HG03354 (cell line): ENCODE results near the gene ABLIM2.

Experiments
- ATAC-seq: cut with Tn5 transposase; IDR thresholded peaks from one replicate; pipeline ENCODE4 v1.9.1; 2021; ENCODE audit warnings: mild to moderate bottlenecking; ENCODE audit not compliant: unreplicated experiment, poor library complexity, severe bottlenecking

ABLIM2 gene

DNA sequence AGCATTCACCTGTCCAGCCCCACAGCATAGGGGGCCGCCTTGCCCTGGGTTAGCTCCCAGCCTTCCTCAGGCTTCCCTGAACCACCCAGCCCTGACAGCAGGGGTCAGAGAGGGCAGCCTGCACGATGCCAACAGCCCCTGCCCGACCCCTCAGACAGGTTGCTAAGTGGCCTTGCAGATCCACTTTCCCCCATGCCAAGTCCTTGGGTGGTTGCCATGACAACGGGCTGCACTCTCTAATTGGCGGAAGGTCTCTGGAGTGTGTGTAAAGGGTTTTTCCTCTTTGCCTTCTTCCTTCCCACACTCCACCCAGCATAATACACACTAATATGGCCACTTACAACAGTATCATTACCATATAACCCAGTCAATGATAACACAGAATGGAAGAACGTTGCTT, 119.3 kb downstream of the ABLIM2 start:
- ATAC-seq, result no peak

DNA sequence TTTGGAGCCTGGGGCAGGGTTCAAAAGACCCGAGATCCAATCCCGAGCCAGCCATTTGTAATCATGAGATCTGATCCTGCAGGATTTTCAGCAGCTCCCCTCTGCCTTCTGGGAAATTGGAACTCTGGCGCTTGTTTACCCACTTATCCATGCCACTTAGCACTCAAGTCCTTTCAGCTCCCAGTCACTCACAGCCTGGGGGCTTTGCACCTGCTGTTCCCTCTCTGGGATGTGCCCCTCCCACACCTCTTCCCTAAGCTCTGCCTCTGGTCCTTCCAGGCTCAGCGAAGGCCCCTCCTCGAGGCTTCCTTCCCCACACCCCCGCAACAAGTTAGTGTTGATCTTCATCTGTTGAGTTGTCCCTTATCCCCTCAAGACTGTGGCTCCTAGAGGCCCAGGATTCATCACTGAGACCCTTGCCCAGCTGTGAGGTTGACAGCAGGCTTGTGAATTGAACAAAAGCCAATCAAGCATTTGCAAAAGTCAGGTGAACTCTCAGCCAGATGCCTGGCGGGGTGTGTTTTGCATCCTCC, 119.8 kb downstream of the ABLIM2 start:
- ATAC-seq, result no peak

DNA sequence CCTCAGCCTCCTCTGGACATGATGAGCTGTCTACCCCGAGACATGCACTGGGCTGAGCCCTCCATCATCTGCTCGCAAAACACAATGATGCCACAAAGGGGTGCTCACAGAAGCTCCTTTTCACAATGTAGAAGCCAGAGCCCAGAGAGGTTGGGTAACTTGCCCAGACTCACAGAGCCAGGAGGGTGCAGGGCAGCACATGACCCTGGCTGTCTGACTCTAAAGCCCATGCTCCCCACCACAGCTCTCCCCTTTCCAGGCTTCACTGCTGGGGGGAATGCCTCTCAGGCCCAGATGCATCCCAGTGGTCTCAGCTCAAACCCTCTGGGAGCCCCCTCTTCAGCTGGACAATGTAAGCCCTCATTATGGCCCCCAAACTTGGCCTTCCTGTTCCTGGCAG, 120.5 kb downstream of the ABLIM2 start:
- no peak for ATAC-seq

- ATAC-seq, result no peak
Observed at GRCh38 chr4:8037150-8037769, 121.4 kb downstream of the ABLIM2 start.

GRCh38 chr4:8035371-8035780, 123.2 kb downstream of the ABLIM2 start:
- ATAC-seq, result no peak

- no peak for ATAC-seq
Observed at GRCh38 chr4:8033829-8034528, 124.6 kb downstream of the ABLIM2 start.

- ATAC-seq, result no peak
Observed at GRCh38 chr4:8033067-8033755, 125.4 kb downstream of the ABLIM2 start.

DNA sequence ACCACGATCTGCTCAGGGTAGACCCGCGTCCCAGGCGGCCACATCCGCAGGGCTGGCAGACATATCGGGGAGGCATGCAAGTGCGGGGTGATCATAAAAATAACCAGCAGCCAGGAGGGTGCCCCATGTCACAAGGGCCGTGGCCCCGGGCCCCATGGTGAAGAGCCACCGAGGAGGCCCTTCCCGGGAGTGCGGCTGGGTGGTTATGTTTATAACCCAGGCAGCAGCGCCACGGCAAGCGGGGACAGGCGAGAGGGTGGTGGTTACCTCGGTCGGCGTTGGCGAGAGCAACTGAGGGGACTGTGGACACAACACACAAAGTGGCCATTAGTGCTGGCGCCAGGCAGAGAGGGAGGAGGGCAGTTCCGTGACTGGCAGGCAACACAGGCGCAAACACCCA, 126.2 kb downstream of the ABLIM2 start:
- ATAC-seq, result no peak

GRCh38 chr4:8030121-8030781, 128.4 kb downstream of the ABLIM2 start:
- no peak for ATAC-seq

DNA sequence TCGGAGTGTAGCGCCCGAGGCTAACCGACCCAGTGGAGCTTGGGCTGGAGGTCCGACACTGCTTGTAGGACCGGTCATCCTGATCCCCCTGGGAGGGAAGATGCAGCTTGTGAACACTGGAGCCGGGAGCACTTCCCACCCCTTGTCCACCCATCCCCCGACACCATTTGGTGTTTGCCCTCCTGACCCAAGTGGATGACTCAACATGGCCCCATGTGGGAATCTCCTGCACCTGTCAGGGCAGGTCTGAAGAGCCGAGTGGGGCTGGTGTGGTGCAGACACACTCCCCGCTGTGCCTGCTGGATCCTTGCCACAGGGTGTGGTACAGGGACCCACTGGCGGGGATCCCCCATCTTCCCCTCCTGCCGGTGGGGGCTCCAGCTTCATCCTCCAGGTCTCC, 128.9 kb downstream of the ABLIM2 start:
- ATAC-seq, result no peak

DNA sequence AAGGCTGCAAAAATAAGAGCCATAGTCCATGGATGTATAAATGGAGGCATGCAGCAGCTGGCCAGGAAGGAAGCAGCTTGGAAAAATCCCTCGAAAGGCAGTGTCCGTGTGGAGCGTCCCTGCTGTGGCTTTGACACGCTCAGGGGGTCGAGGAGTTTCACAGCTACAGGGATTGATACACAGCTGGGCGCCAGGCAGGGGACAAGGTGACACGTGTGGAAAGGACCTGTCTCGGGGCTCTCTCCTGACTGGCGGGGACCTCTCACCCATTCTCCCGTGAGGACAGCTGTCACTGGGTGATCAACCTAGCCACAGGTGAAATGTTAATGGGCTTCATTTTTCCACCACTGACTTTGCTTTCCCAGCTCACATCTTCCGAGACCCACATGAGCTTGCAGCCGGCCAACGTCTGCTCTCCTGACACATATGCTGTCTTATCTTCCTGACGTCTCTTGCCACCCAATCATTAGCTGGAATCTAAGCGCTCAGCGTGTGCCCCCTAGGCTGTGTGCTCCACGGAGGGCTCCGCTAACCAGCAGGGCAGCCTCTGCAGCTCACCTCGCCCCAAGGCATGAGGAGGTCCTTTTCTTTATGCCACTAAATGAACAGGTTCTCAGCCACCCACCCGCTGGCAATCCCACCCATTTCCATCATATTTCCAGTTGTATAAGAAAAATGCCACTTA, 129.6 kb downstream of the ABLIM2 start:
- no peak for ATAC-seq

- no peak for ATAC-seq
Observed at GRCh38 chr4:8028368-8028767, 130.2 kb downstream of the ABLIM2 start.

DNA sequence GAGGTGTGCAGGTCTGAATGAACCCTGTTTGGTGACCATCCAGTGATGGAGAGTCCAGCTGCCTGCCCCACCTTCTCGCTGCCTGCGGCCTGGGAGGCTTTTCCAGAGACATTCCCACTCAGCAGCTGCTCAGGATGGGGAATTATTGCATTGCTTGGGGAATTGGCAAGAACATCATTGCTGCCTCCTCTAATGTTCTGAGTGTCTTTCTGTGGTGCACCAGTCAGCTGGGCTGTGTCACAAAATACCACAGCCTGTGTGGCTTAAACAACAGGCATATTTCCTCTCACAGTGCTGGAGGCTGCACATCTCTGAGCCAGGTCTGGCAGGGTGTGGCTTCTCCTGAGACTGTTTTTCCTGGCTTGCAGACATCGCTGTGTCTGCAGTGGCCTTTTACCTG, 132.2 kb downstream of the ABLIM2 start:
- ATAC-seq, result no peak

DNA sequence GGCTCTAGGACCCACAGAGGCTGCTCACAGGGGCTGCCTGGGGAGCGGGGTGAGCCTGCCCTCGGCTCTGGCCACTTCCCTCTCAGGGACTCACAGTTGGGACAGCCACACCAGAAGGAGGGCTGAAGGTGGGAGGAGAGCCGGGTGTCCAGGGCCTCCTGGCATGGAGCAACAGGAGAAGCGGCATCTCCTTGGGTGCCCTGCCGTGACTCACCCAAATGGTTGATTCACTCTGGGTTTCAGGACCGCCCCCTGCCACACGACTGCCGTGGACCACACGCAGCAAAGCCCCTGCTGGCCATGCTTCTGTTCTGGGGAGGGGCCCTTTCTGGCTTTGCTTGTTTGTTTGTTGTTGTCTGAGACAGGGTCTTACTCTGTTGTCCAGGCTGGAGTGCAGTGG, 132.9 kb downstream of the ABLIM2 start:
- no peak for ATAC-seq

- no peak for ATAC-seq
Observed at GRCh38 chr4:8024073-8024786, 134.4 kb downstream of the ABLIM2 start.

DNA sequence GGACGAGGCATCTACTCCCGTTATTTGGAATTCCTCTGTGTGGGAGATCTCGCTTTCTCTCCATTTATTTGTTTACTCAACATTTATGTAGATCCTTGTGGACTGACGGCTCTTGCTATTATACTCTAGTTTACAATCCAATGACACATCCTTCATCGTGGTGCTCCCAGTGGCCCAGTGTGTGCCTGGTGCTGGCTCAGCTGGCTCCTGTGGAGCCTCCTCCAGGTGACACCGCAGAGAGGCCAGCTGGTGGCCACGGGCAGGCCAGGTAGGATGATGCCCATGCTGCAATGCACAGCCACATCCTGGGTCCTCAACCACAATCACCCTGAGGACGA, 134.9 kb downstream of the ABLIM2 start:
- no peak for ATAC-seq

DNA sequence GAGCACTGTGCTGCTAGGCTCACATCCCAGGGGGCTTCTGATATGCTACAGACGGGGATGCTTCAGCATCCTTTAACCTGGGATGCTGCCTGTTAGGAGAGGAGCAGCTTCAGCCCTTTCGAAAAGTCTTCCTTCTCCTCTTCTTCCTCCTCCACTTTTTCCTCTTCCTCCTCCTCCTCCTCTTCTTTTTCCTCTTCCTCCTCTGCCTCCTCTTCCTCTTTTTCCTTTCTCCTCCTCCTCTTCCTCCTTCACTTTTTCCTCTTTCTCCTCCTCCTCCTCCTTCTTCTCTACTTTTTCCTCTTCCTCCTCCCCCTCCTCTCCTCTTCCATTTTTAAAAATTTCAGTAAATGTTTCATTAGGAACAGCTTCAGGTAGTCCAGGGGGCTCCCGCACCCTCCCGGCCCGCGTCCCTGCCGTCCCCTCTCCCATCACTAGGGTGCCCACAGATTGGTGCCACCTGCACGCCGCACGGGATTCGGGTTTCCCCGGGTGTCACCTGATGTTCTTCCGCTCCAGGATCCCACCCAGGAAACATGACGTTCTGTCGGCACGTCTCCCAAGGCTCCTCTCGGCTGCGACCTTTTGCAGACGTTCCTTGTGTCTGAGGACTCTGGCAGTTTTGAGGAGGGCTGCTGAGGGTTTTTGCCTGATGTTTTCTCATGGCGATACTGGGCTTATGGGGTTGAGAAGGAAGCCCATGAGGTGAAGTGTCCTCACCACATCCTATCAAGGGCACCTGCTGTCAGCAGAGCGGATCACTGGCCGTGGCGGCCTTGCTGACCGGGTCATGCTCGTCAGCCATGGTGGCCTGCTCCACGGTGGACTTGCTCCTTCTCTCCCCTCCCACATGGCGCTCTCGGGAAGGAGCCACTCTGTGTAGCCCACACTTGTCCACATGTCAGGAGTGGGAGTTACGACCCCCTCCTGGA, 135.6 kb downstream of the ABLIM2 start:
- ATAC-seq, result no peak

GRCh38 chr4:8021796-8022195, 136.8 kb downstream of the ABLIM2 start:
- ATAC-seq, result no peak
